ENCODE results near the gene HIF1A.
"Not testable (repeated sequence)": the region's sequence is repeated elsewhere in the genome, so short reads cannot be mapped to it uniquely, and the experiment has no call there.

Gene HIF1A

DNA sequence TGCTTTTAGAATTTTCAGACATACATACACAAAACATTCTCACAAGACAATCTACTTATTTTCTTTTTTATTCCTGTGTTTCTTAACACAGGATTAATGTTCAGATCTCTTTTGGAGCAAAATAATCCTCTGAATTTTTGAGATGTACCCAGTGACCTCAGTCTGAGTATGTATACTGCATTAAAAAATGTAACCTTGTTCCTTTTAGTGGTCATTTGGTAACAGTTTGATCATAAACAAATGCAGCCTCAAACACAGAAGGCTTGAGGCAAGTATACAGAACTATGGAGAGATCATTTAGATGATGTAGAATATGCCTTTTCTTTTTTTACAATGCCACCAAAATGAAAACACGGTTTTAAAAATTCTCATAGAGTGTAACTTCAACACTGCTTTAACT lies 9.7 kb downstream of the HIF1A start:
- H3K4me3 ChIP-seq (ENCODE audit: low read depth, low read length) = no peak overlapping the region

DNA sequence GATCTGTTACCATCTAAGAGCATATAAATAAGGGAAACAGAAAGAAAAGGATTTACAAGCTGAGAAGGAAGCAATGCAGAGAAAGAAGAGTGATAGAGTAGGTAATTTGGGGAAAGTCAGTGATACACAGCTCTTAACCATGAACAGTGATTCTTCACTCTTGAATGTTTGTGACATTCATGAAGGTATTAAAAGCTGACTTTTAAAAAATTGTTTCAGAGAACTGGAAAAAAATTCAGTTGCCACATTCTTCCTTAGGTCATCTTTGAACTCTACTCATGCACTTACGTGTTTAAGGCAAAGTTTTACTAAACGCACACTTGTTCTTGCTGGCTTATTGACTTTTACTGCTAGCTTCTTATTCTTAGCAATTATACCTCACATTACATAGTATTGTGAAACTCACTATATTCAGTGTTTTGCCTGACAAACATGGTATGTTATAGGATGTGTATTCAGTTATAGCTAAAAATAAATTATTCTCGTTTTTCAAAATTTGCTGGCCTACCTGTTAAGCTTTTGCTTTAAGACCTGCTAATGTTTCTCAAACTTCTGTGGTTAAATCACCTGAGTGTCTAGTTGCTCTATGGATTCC lies 10.9 kb downstream of the HIF1A start:
- in situ Hi-C loops (cut with HindIII; ENCODE audit: low sequenced_read_pairs) = no loop called here
- no peak overlapping the region for H3K4me3 ChIP-seq (ENCODE audit: low read depth, low read length)
- TF ChIP-seq, protein P1, sequence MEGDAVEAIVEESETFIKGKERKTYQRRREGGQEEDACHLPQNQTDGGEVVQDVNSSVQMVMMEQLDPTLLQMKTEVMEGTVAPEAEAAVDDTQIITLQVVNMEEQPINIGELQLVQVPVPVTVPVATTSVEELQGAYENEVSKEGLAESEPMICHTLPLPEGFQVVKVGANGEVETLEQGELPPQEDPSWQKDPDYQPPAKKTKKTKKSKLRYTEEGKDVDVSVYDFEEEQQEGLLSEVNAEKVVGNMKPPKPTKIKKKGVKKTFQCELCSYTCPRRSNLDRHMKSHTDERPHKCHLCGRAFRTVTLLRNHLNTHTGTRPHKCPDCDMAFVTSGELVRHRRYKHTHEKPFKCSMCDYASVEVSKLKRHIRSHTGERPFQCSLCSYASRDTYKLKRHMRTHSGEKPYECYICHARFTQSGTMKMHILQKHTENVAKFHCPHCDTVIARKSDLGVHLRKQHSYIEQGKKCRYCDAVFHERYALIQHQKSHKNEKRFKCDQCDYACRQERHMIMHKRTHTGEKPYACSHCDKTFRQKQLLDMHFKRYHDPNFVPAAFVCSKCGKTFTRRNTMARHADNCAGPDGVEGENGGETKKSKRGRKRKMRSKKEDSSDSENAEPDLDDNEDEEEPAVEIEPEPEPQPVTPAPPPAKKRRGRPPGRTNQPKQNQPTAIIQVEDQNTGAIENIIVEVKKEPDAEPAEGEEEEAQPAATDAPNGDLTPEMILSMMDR (IDR thresholded peaks at IDR 0.05; ENCODE audit: low read depth, low read length, missing control alignments) = no peak
- no peak for DNase-seq (ENCODE audit: low read depth)

More for the DNA sequence above, 9.7 kb downstream of the HIF1A start:
- no peak for DNase-seq (ENCODE audit: low read depth)
- TF ChIP-seq, protein P1 (IDR thresholded peaks at IDR 0.05; ENCODE audit: low read depth, low read length, missing control alignments) = no peak
- in situ Hi-C loops (cut with HindIII; ENCODE audit: low sequenced_read_pairs) = no loop called here

DNA sequence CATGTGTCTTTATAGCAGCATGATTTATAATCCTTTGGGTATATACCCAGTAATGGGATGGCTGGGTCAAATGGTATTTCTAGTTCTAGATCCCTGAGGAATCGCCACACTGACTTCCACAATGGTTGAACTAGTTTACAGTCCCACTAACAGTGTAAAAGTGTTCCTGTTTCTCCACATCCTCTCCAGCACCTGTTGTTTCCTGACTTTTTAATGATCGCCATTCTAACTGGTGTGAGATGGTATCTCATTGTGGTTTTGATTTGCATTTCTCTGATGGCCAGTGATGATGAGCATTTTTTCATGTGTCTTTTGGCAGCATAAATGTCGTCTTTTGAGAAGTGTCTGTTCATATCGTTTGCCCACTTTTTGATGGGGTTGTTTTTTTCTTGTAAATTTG lies 12.5 kb downstream of the HIF1A start:
- H3K4me3 ChIP-seq (ENCODE audit: low read depth, low read length); in situ Hi-C loops (cut with HindIII; ENCODE audit: low sequenced_read_pairs); DNase-seq (ENCODE audit: low read depth): not testable (repeated sequence)

DNA sequence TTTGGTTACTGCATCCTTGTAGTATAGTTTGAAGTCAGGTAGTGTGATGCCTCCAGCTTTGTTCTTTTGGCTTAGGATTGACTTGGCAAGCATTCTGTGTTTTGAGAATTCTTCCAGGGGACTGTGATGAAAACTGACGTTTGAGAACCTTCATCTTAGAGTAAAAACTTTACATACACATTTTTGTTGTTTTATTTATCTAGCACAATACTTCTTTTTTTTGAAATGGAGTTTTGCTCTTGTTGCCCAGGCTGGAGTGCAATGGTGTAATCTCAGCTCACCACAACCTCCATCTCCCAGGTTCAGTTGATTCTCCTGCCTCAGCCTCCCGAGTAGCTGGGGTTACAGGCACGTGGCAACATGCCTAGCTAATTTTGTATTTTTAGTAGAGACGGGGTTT lies 13.4 kb downstream of the HIF1A start:
- in situ Hi-C loops (cut with HindIII; ENCODE audit: low sequenced_read_pairs); DNase-seq (ENCODE audit: low read depth); H3K4me3 ChIP-seq (ENCODE audit: low read depth, low read length): not testable (repeated sequence)

DNA sequence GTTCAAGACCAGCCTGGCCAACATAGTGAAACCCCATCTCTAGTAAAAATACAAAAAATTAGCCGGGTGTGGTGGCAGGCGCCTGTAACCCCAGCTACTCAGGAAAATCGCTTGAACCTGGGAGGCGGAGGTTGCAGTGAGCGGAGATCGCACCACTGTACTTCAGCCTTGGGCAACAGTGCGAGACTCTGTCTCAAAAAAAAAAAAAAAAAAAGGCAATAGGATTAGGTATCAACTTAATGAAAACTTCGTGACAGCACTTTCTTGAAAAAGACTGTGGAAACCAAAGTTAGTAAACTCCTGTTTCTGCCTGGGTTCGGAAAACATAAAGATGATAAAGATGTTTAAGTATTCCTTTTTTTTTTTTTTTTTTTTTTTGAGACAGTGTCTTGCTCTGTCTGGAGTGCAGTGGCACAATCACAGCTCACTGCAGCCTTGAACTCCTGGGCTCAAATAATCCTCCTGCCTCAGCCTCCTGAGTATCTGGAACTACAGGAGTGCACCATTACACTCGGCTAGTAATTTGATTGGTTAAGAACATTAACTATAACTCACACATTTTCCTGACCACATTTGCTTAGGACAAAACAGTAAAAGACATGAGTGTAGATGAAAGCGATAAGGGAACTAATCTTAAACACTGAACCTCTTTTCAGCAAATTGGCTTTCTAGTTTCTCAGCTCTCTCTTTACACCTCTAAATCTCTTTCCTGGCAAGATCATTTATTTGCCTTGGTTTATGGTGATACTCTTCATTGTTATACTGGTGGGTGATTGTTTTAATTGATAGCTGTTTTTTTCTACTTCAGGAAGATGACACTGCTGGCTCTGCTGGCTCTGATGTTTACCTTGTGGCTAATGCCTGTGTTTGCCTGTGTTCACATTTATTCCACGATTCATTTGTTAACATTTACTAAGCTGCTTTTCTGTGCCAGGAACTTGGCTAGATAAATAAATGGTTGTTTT lies 15.8 kb downstream of the HIF1A start:
- no peak overlapping the region for H3K4me3 ChIP-seq (ENCODE audit: low read depth, low read length)
- TF ChIP-seq, protein P1 (IDR thresholded peaks at IDR 0.05; ENCODE audit: low read depth, low read length, missing control alignments) = no peak
- in situ Hi-C loops (cut with HindIII; ENCODE audit: low sequenced_read_pairs) = no loop called here
- DNase-seq (ENCODE audit: low read depth) = no peak

DNA sequence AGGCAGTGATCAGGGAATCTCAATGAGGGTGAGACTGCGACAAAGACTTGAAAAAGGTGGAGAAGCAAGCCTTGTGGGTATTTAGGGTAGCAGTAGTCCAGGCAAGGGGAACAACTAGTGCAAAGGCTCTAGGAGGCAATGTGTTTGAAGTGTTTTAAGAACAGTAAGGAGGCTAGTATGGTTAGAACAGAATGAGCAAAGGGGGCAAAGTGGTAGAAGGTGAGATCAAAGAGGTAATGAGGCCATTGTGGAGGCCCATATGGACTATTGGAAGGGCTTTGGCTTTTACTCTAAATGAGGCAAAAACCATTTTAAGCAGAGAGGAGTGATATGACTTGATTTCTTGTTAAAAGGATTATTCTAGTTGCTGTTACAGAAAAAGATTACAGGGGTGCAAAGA lies 16.8 kb downstream of the HIF1A start:
- DNase-seq (ENCODE audit: low read depth) = no peak
- no peak overlapping the region for H3K4me3 ChIP-seq (ENCODE audit: low read depth, low read length)
- TF ChIP-seq, protein P1 (IDR thresholded peaks at IDR 0.05; ENCODE audit: low read depth, low read length, missing control alignments) = no peak
- in situ Hi-C loops (cut with HindIII; ENCODE audit: low sequenced_read_pairs) = no loop called here

DNA sequence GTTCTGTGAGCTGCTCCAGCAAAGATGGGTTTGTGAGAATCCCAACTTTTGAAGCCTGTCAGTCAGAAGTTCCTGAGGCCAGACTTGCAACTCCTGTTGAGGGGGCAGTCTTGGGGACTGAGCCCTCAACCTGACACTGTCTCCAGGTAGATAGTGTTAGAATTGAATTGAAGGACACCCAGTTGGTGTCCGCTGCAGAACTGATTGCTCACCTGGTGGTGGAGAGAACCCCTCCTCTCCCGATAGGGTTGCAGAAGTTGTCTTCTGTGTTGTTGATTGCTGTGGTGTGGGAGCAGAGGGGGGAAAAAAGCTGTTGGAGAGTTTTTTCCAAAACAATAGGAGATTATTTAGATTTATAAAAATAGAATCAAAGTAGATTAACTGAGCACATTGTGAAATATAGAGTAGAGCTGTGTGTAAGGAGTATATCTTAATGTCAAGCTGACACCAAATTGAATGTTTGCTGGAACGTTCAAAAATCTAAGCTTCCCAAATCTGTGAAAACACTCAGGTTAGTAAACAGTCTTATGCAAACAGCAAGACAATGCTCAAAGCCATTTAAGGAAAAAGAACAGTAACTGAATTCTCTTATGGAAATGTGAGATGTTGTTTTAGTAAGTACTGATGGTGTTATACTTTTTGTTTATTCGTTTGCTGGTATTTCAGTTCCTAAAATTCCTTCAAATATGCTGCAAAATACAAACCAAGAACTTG lies 18.6 kb downstream of the HIF1A start:
- in situ Hi-C loops (cut with HindIII; ENCODE audit: low sequenced_read_pairs) = no loop called here
- no peak for DNase-seq (ENCODE audit: low read depth)
- H3K4me3 ChIP-seq (ENCODE audit: low read depth, low read length) = no peak overlapping the region
- TF ChIP-seq, protein P1 (IDR thresholded peaks at IDR 0.05; ENCODE audit: low read depth, low read length, missing control alignments) = no peak
